ENCODE data around the gene MAP3K19. TPM values are rescaled to one million over a fixed set of nuclear protein-coding genes. Genes with fewer than 3 reads are reported as not detected.

The MAP3K19 gene
- total RNA-seq, 1 experiment from 2014 or later = not detected

DNA sequence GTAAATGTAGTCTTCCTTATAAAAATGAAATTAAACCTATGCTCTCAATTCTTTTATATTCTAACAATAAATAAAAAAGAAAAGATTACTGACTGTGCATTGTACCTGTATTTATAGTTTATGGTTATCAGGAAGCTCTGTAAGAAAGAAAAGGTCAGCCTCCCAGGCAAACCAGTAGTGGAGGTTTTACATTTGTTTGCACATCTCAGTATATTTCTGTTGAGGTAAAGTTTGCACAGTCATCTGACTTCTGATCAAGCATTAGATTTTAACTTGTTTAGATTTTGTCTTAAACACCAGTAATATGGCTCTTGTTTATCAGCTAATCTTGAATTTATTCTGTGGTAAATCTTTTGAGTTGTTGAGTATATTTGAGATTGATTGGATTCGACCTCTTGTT lies 91.5 kb downstream of the MAP3K19 start:
- in situ Hi-C loops (cut with HindIII; ENCODE audit: low pct_unique_long_range_greater_than_20kb, low sequenced_read_pairs) = no loop called here
- no peak for DNase-seq (ENCODE audit: low read depth, low spot score)

DNA sequence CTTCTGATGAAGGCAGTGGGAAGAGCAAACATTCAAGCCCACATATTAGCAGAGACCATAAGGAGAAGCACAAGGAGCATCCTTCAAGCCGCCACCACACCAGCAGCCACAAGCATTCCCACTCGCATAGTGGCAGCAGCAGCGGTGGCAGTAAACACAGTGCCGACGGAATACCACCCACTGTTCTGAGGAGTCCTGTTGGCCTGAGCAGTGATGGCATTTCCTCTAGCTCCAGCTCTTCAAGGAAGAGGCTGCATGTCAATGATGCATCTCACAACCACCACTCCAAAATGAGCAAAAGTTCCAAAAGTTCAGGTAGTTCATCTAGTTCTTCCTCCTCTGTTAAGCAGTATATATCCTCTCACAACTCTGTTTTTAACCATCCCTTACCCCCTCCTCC lies 93.2 kb downstream of the MAP3K19 start:
- in situ Hi-C loops (cut with HindIII; ENCODE audit: low pct_unique_long_range_greater_than_20kb, low sequenced_read_pairs) = no loop called here

GRCh38 chr2:134952608-134953007 lies 94.6 kb downstream of the MAP3K19 start:
- in situ Hi-C loops (cut with HindIII; ENCODE audit: low pct_unique_long_range_greater_than_20kb, low sequenced_read_pairs) = no loop called here
- DNase-seq (ENCODE audit: low read depth, low spot score) = no peak

More for the DNA sequence above, 93.2 kb downstream of the MAP3K19 start:
- no peak for DNase-seq (ENCODE audit: low read depth, low spot score)

DNA sequence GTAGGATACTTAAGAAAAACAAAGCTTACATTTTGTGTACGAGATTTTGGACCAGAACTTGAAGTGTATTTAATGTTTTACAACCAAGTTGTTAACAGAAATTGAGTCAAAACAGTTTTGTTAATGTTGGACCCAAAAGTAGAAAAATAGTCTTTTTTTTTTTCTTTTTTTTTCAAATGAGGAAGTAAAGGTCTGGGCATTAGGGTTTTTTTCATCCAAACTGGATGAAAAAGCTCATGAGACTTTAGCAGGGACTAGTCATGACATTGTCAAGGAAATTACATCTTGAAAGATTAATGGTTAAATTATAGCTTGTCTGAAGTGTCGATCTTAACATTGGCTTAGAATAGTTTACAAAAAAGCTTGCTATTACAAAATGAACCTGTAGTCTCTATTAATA lies 96.4 kb downstream of the MAP3K19 start:
- DNase-seq (ENCODE audit: low read depth, low spot score) = no peak
- in situ Hi-C loops (cut with HindIII; ENCODE audit: low pct_unique_long_range_greater_than_20kb, low sequenced_read_pairs) = no loop called here

GRCh38 chr2:134949981-134950708 lies 97.1 kb downstream of the MAP3K19 start:
- in situ Hi-C loops (cut with HindIII; ENCODE audit: low pct_unique_long_range_greater_than_20kb, low sequenced_read_pairs) = no loop called here
- no peak for DNase-seq (ENCODE audit: low read depth, low spot score)

DNA sequence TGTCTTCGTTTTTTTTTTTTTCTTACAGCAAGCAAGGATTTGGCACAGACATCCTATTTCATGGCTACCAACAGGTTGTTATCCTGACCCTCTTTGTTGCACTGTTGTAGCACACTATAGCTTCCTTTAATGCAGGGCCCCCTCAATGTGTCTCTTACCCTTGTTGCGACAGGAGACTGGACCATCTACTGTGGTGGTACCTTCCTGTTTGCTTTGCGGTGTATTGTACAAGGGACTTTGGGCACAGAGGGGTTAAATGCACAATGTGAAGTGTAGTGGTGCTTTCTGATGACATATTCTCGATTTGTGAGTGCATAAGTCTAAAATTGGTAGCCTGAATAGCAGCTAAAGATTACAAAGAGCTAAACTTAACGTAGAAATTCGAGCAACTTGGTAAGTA lies 101.2 kb downstream of the MAP3K19 start:
- no peak for DNase-seq (ENCODE audit: low read depth, low spot score)
- in situ Hi-C loops (cut with HindIII; ENCODE audit: low pct_unique_long_range_greater_than_20kb, low sequenced_read_pairs) = no loop called here

GRCh38 chr2:134944975-134945374 lies 102.3 kb downstream of the MAP3K19 start:
- in situ Hi-C loops (cut with HindIII; ENCODE audit: low pct_unique_long_range_greater_than_20kb, low sequenced_read_pairs) = no loop called here
- no peak for DNase-seq (ENCODE audit: low read depth, low spot score)

- no peak for DNase-seq (ENCODE audit: low read depth, low spot score)
- in situ Hi-C loops (cut with HindIII; ENCODE audit: low pct_unique_long_range_greater_than_20kb, low sequenced_read_pairs) = no loop called here
These were observed 103.7 kb downstream of the MAP3K19 start for GRCh38 chr2:134943540-134943939.

DNA sequence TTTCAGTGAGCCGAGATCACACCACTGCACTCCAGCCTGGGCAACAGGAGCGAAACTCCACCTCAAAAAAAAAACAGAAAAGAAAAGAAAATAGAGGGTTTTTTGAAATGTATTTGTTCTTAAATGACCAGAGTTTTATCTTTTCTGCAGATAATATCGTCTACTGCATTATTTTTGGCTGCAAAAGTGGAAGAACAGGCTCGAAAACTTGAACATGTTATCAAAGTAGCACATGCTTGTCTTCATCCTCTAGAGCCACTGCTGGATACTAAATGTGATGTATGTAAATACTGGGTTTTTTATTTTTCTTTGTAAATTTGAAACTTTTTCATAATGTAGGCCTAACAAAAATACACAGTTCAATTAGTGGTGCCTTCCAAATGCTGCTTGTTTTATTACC lies 110.6 kb downstream of the MAP3K19 start:
- in situ Hi-C loops (cut with HindIII; ENCODE audit: low pct_unique_long_range_greater_than_20kb, low sequenced_read_pairs) = no loop called here

DNA sequence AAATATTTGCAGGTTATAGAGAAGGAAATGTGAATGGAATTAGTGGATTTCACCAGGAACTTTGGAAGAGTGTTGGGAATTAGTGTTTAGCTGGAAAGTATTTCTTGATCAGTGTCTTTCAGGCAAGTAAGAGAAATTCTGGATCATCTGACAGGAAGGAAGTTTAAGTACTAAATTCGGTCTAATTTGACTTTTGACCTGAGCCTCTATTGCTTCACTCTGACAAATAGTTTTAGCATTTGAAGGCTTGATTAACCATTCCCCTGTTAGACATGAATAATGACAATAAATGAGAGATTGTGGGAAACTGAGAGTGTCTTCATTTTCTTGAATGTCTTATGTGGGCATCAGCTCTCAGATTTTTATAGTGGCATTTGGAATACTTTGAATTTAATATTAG lies 112.6 kb downstream of the MAP3K19 start:
- no peak for DNase-seq (ENCODE audit: low read depth, low spot score)
- in situ Hi-C loops (cut with HindIII; ENCODE audit: low pct_unique_long_range_greater_than_20kb, low sequenced_read_pairs) = no loop called here

More for the DNA sequence above, 110.6 kb downstream of the MAP3K19 start:
- no peak for DNase-seq (ENCODE audit: low read depth, low spot score)

- in situ Hi-C loops (cut with HindIII; ENCODE audit: low pct_unique_long_range_greater_than_20kb, low sequenced_read_pairs) = no loop called here
- no peak for DNase-seq (ENCODE audit: low read depth, low spot score)
These were observed 113.1 kb downstream of the MAP3K19 start for GRCh38 chr2:134934150-134934549.

GRCh38 chr2:134933732-134934131 lies 113.5 kb downstream of the MAP3K19 start:
- DNase-seq (ENCODE audit: low read depth, low spot score) = no peak
- in situ Hi-C loops (cut with HindIII; ENCODE audit: low pct_unique_long_range_greater_than_20kb, low sequenced_read_pairs) = no loop called here

GRCh38 chr2:134932864-134933526 lies 114.3 kb downstream of the MAP3K19 start:
- in situ Hi-C loops (cut with HindIII; ENCODE audit: low pct_unique_long_range_greater_than_20kb, low sequenced_read_pairs) = no loop called here
- DNase-seq (ENCODE audit: low read depth, low spot score) = no peak

DNA sequence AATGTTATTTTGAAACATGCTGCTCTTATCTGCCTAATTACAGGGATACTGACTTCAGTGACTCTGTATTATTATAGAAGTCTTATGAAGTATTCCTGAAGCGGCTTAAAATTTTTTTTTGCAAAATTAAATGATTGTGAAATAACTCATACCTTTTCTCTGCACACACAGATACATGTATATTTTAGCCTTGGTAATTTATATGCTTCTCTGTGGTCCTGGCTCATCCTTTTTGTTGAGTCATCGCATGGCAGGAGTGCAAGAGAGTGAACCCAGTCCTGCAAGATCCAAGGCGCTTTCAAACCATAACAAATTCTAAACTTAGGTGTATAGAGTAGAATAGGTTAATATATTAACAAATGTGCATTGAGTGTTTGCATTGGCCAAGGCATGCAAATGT lies 120.1 kb downstream of the MAP3K19 start:
- in situ Hi-C loops (cut with HindIII; ENCODE audit: low pct_unique_long_range_greater_than_20kb, low sequenced_read_pairs) = no loop called here
- no peak for DNase-seq (ENCODE audit: low read depth, low spot score)

- in situ Hi-C loops (cut with HindIII; ENCODE audit: low pct_unique_long_range_greater_than_20kb, low sequenced_read_pairs) = no loop called here
These were observed 120.9 kb downstream of the MAP3K19 start for GRCh38 chr2:134926231-134926931.

GRCh38 chr2:134924912-134925311 lies 122.3 kb downstream of the MAP3K19 start:
- no peak for DNase-seq (ENCODE audit: low read depth, low spot score)
- in situ Hi-C loops (cut with HindIII; ENCODE audit: low pct_unique_long_range_greater_than_20kb, low sequenced_read_pairs) = no loop called here

More at GRCh38 chr2:134926231-134926931, 120.9 kb downstream of the MAP3K19 start:
- DNase-seq (ENCODE audit: low read depth, low spot score) = peak; percentile 19

GRCh38 chr2:134919341-134920210 lies 127.7 kb downstream of the MAP3K19 start:
- peak; percentile 37 for DNase-seq (ENCODE audit: low read depth, low spot score)
- in situ Hi-C loops (cut with HindIII; ENCODE audit: low pct_unique_long_range_greater_than_20kb, low sequenced_read_pairs) = no loop called here

Data from SK-MEL-5 (cell line).